H9 (cell line): ENCODE measurements around the gene YTHDC1. TPM values are rescaled to one million over a fixed set of nuclear protein-coding genes. Genes with fewer than 3 reads are reported as not detected.

Source experiments
- DNase-seq: peaks from one replicate; pipeline ENCODE4 v3.0.0-alpha.2; 2017
- H2AFZ ChIP-seq: one replicate; pipeline ENCODE4 v1.6.1; 2013; ENCODE audit warnings: mild to moderate bottlenecking, low read length, control low read depth, moderate library complexity
- H2AK5ac ChIP-seq: 2 replicates; pipeline ENCODE4 v1.6.1; 2013; ENCODE audit warnings: low read length, control low read depth, mixed read lengths; ENCODE audit not compliant: insufficient read length
- H2BK120ac ChIP-seq: one replicate; pipeline ENCODE4 v1.6.1; 2013; ENCODE audit warnings: low read depth, mild to moderate bottlenecking, low read length, control low read depth, inconsistent platforms; ENCODE audit not compliant: poor library complexity, severe bottlenecking
- H2BK12ac ChIP-seq: 2 replicates; pipeline ENCODE4 v1.6.1; 2013; ENCODE audit warnings: low read length, control low read depth, mixed read lengths, low read depth; ENCODE audit not compliant: insufficient read length
- H2BK15ac ChIP-seq: 2 replicates; pipeline ENCODE4 v1.6.1; 2013; ENCODE audit warnings: low read depth, low read length, control low read depth
- H2BK20ac ChIP-seq: one replicate; pipeline ENCODE4 v1.6.1; 2013; ENCODE audit warnings: low read depth, mild to moderate bottlenecking, low read length, control low read depth, inconsistent platforms; ENCODE audit not compliant: poor library complexity, severe bottlenecking
- H2BK5ac ChIP-seq: 2 replicates; pipeline ENCODE4 v1.6.1; 2013; ENCODE audit warnings: low read length, control low read depth, mixed read lengths; ENCODE audit not compliant: insufficient read length
- H3K14ac ChIP-seq: 2 replicates; pipeline ENCODE4 v1.6.1; 2013; ENCODE audit warnings: low read length, control low read depth; ENCODE audit not compliant: insufficient read depth
- H3K18ac ChIP-seq: 2 replicates; pipeline ENCODE4 v1.6.1; 2013; ENCODE audit warnings: low read depth, mild to moderate bottlenecking, mixed read lengths, low read length, control low read depth; ENCODE audit not compliant: insufficient read length
- H3K23ac ChIP-seq: 2 replicates; pipeline ENCODE4 v1.6.1; 2013; ENCODE audit warnings: low read length, control low read depth, mixed read lengths, low read depth; ENCODE audit not compliant: insufficient read length
- H3K23me2 ChIP-seq: 2 replicates; pipeline ENCODE4 v1.6.1; 2013; ENCODE audit warnings: low read depth, mild to moderate bottlenecking, mixed read lengths, low read length, control low read depth; ENCODE audit not compliant: insufficient read length, poor library complexity, severe bottlenecking
- H3K27ac ChIP-seq: 2 replicates; pipeline ENCODE4 v1.5.1; 2013; ENCODE audit warnings: low read length, control low read depth, mixed read lengths, low read depth; ENCODE audit not compliant: insufficient read length
- H3K27me3 ChIP-seq: 2 replicates; pipeline ENCODE4 v1.6.1; 2013; ENCODE audit warnings: low read length, control low read depth, inconsistent platforms; ENCODE audit not compliant: insufficient read depth
- H3K4ac ChIP-seq: 2 replicates; pipeline ENCODE4 v1.6.1; 2013; ENCODE audit warnings: low read depth, mild to moderate bottlenecking, control low read depth, inconsistent platforms, low read length, moderate library complexity
- H3K4me1 ChIP-seq: 2 replicates; pipeline ENCODE4 v1.6.1; 2013; ENCODE audit warnings: low read length, control low read depth, inconsistent platforms; ENCODE audit not compliant: insufficient read depth
- H3K4me2 ChIP-seq: 2 replicates; pipeline ENCODE4 v1.6.1; 2013; ENCODE audit warnings: low read length, control low read depth, mixed read lengths; ENCODE audit not compliant: insufficient read length, insufficient read depth
- H3K56ac ChIP-seq: 2 replicates; pipeline ENCODE4 v1.6.1; 2013; ENCODE audit warnings: low read depth, mild to moderate bottlenecking, mixed read lengths, low read length, control low read depth; ENCODE audit not compliant: insufficient read length
- H3K79me1 ChIP-seq: 2 replicates; pipeline ENCODE4 v1.6.1; 2013; ENCODE audit warnings: low read depth, mild to moderate bottlenecking, moderate library complexity, low read length, control low read depth, inconsistent platforms; ENCODE audit not compliant: insufficient read depth, poor library complexity, severe bottlenecking
- H3K79me2 ChIP-seq: 2 replicates; pipeline ENCODE4 v1.6.1; 2013; ENCODE audit warnings: low read length, control low read depth, inconsistent platforms; ENCODE audit not compliant: insufficient read depth
- H3K9ac ChIP-seq: 2 replicates; pipeline ENCODE4 v1.6.1; 2013; ENCODE audit warnings: low read length, control low read depth, mixed read lengths; ENCODE audit not compliant: insufficient read length; ENCODE audit errors: extremely low read depth
- H3K9me3 ChIP-seq: one replicate; pipeline ENCODE4 v1.6.1; 2013; ENCODE audit warnings: low read depth, low read length, inconsistent platforms; ENCODE audit not compliant: control insufficient read depth
- H3T11ph ChIP-seq: one replicate; pipeline ENCODE4 v1.6.1; 2013; ENCODE audit warnings: mild to moderate bottlenecking, low read length, control low read depth, inconsistent platforms
- H4K20me1 ChIP-seq: one replicate; pipeline ENCODE4 v1.6.1; 2013; ENCODE audit not compliant: control insufficient read depth, insufficient read length, insufficient read depth
- H4K5ac ChIP-seq: 2 replicates; pipeline ENCODE4 v1.6.1; 2013; ENCODE audit warnings: low read depth, mild to moderate bottlenecking, mixed read lengths, low read length, control low read depth; ENCODE audit not compliant: insufficient read length
- H4K8ac ChIP-seq: replicated peaks from 2 replicates; pipeline ENCODE4 v1.6.1; 2013; ENCODE audit warnings: low read length, control low read depth, mixed read lengths, low read depth; ENCODE audit not compliant: insufficient read length
- H4K91ac ChIP-seq: 2 replicates; pipeline ENCODE4 v1.6.1; 2013; ENCODE audit warnings: low read depth, mild to moderate bottlenecking, moderate library complexity, mixed read lengths, low read length, control low read depth; ENCODE audit not compliant: insufficient read length
- H3K27ac Mint-ChIP-seq, 3 experiments: 2 replicates in 2 of 3; 3 replicates in 1 of 3; pipeline ENCODE4 v1.8.0; 2020 to 2021; ENCODE audit warnings: mixed read lengths in 3 of 3, mild to moderate bottlenecking in 1 of 3, moderate library complexity in 1 of 3
- H3K27me3 Mint-ChIP-seq: 2 replicates; pipeline ENCODE4 v1.8.0; 2021; ENCODE audit warnings: low read depth, mild to moderate bottlenecking, moderate library complexity, mixed read lengths
- H3K36me3 Mint-ChIP-seq, 3 experiments: 2 replicates in 2 of 3; 3 replicates in 1 of 3; pipeline ENCODE4 v1.8.0; 2020 to 2021; ENCODE audit warnings: low read depth in 3 of 3, mixed read lengths in 3 of 3; ENCODE audit not compliant: insufficient read depth in 1 of 3
- H3K4me1 Mint-ChIP-seq, 2 experiments: 2 replicates each; pipeline ENCODE4 v1.8.0; 2020; ENCODE audit warnings: mixed read lengths in 2 of 2
- H3K4me3 Mint-ChIP-seq, 2 experiments: 2 replicates in 1 of 2; 3 replicates in 1 of 2; pipeline ENCODE4 v1.8.0; 2020 to 2021; ENCODE audit warnings: mild to moderate bottlenecking in 2 of 2, mixed read lengths in 2 of 2, moderate library complexity in 1 of 2
- H3K9me3 Mint-ChIP-seq, 2 experiments: 2 replicates in 1 of 2; 3 replicates in 1 of 2; pipeline ENCODE4 v1.8.0; 2020; ENCODE audit warnings: mild to moderate bottlenecking in 2 of 2, mixed read lengths in 2 of 2, moderate library complexity in 1 of 2
- WGBS: extraction: QIAGEN DNeasy Blood & Tissue Kit; methylation state at CpG from one replicate; pipeline ENCODE4 v1.1.7; 2013; ENCODE audit warnings: missing lambda C conversion rate, low lambda C conversion rate, mixed read lengths; ENCODE audit not compliant: insufficient read length; ENCODE audit errors: extremely low coverage; 5-methylcytosine and 5-hydroxymethylcytosine counted together
- total RNA-seq: library from RNA; stranded (reverse); gene quantifications from 2 replicates; pipeline ENCODE4 v1.2.1, GENCODE V29; 2021
- TF ChIP-seq, protein P1 (sequence below): fragments of 200-600 bp; sonication (generic); conservative IDR thresholded peaks from 3 replicates; pipeline ENCODE4 v1.8.0; 2021; ENCODE audit warnings: antibody characterized with exemption, mild to moderate bottlenecking

The YTHDC1 gene
- total RNA-seq, 1 experiment from 2014 or later: 158 TPM

DNA sequence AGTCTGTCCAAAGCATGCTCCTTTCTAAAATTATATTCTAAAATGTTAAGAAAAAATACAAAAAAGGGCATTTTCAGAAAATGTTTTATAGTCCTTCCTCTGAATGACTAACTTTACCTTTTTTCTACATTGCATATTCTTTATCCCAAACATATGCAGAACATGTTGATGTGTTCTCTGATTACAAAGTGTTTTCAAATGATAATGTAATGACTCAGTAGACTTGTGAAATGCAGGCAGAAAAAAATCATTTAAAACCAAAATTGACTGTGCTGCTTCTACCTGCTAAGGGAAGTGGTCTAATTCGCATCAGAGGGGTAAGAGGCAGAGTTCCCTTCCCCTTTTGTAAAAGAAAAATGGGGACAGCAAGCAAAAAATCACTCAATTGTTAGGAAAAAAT is 22.7 kb upstream of the YTHDC1 start:
- no peaks in the 10 kb centered on the region for H3K79me1 ChIP-seq
- peaks cover 53% of the 10 kb centered on the region in 2 experiments for H3K4me1 Mint-ChIP-seq
- H3K27me3 Mint-ChIP-seq: peaks cover 17% of the 10 kb centered on the region
- no peak overlapping the region for H3K18ac ChIP-seq
- H3K79me2 ChIP-seq: no peaks in the 10 kb centered on the region
- no peaks in the 10 kb centered on the region for H3K9me3 ChIP-seq
- no peaks in the 10 kb centered on the region; a peak in 3 of 7 replicates for H3K36me3 Mint-ChIP-seq
- no peak overlapping the region for H2BK5ac ChIP-seq
- no peak overlapping the region for H3K23ac ChIP-seq
- H3K4ac ChIP-seq: no peak overlapping the region
- H2AFZ ChIP-seq: no peak overlapping the region
- H2BK120ac ChIP-seq: no peak overlapping the region
- no peak overlapping the region for H2AK5ac ChIP-seq
- H3K4me3 Mint-ChIP-seq: peak overlapping the region; percentile 51 to 52
- no peak overlapping the region for H3K56ac ChIP-seq
- H2BK12ac ChIP-seq: no peak overlapping the region
- no peaks in the 10 kb centered on the region for H3K4me1 ChIP-seq
- H4K91ac ChIP-seq: no peak overlapping the region
- no peak overlapping the region for H2BK15ac ChIP-seq
- no peak overlapping the region for H3K14ac ChIP-seq
- no peak overlapping the region for H3K9ac ChIP-seq
- TF ChIP-seq, protein P1, sequence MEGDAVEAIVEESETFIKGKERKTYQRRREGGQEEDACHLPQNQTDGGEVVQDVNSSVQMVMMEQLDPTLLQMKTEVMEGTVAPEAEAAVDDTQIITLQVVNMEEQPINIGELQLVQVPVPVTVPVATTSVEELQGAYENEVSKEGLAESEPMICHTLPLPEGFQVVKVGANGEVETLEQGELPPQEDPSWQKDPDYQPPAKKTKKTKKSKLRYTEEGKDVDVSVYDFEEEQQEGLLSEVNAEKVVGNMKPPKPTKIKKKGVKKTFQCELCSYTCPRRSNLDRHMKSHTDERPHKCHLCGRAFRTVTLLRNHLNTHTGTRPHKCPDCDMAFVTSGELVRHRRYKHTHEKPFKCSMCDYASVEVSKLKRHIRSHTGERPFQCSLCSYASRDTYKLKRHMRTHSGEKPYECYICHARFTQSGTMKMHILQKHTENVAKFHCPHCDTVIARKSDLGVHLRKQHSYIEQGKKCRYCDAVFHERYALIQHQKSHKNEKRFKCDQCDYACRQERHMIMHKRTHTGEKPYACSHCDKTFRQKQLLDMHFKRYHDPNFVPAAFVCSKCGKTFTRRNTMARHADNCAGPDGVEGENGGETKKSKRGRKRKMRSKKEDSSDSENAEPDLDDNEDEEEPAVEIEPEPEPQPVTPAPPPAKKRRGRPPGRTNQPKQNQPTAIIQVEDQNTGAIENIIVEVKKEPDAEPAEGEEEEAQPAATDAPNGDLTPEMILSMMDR: no peak
- H2BK20ac ChIP-seq: no peak overlapping the region
- H3K27me3 ChIP-seq: no peaks in the 10 kb centered on the region; the same call in 1 of the 2 replicates
- H4K5ac ChIP-seq: no peak overlapping the region
- H3T11ph ChIP-seq: no peak overlapping the region
- H3K27ac ChIP-seq: peak overlapping the region; percentile 33
- H3K4me2 ChIP-seq: peak overlapping the region; percentile 45
- no peaks in the 10 kb centered on the region for H3K23me2 ChIP-seq
- WGBS: no CpG with 5 or more reads among the region's 1 CpG
- peak overlapping the region; percentile 36 to 96 (median 78); a peak in 4 of 7 replicates for H3K27ac Mint-ChIP-seq
- no peak overlapping the region for H4K8ac ChIP-seq
- DNase-seq: no peak
- peaks cover 5 to 6% of the 10 kb centered on the region in 2 experiments; a peak in 2 of 5 replicates for H3K9me3 Mint-ChIP-seq
- no peaks in the 10 kb centered on the region for H4K20me1 ChIP-seq
